Measurements from ENCODE around the gene ARMC12.

Gene ARMC12

GRCh38 chr6:35750557-35750956 lies 13.7 kb downstream of the ARMC12 start:
- TF ChIP-seq EZH2 (IDR thresholded peaks at IDR 0.05; ENCODE audit: borderline replicate concordance, low read length) (no peak), CTCF (IDR thresholded peaks at IDR 0.05; ENCODE audit: low read length) (no peak)
- Histone ChIP-seq H3K27ac (ENCODE audit: low read depth, low read length, poor library complexity, severe bottlenecking) (no peak overlapping the region), H3K4me2 (ENCODE audit: low read length) (no peak overlapping the region), H3K4me1 (ENCODE audit: insufficient read depth, low read length, severe bottlenecking) (no peaks in the 10 kb centered on the region), H3K79me2 (ENCODE audit: insufficient read depth, low read length) (no peaks in the 10 kb centered on the region), H3F3A (ENCODE audit: insufficient read depth, low read length) (no peaks in the 10 kb centered on the region), H2AFZ (ENCODE audit: low read length) (no peak overlapping the region), H4K20me1 (ENCODE audit: insufficient read depth, low read length) (no peaks in the 10 kb centered on the region), H3K9ac (ENCODE audit: low read length) (no peak overlapping the region), H3K9me2 (ENCODE audit: low read depth, low read length) (no peaks in the 10 kb centered on the region), H3K9me3 (ENCODE audit: low read length) (0 out of 2 replicates have a peak, but pooled peaks cover 6% of the 10 kb centered on the region), H3K27me3 (ENCODE audit: insufficient read depth, low read length) (peaks cover 6% of the 10 kb centered on the region; the same call in 1 of the 2 replicates), H3K36me3 (ENCODE audit: insufficient read depth, low read length) (peaks cover 5% of the 10 kb centered on the region; the same call in 1 of the 2 replicates), H3K4me3 (ENCODE audit: low read depth, low read length, poor library complexity, severe bottlenecking) (no peak overlapping the region)

GRCh38 chr6:35751594-35751993 lies 14.8 kb downstream of the ARMC12 start:
- H3K4me2 ChIP-seq (ENCODE audit: low read length) = no peak overlapping the region
- 0 out of 2 replicates have a peak, but pooled peaks cover 6% of the 10 kb centered on the region for H3K9me3 ChIP-seq (ENCODE audit: low read length)
- H2AFZ ChIP-seq (ENCODE audit: low read length) = no peak overlapping the region
- peaks cover 6% of the 10 kb centered on the region; the same call in 1 of the 2 replicates for H3K27me3 ChIP-seq (ENCODE audit: insufficient read depth, low read length)
- H3K27ac ChIP-seq (ENCODE audit: low read depth, low read length, poor library complexity, severe bottlenecking) = no peak overlapping the region
- H3K9ac ChIP-seq (ENCODE audit: low read length) = no peak overlapping the region
- H3K4me1 ChIP-seq (ENCODE audit: insufficient read depth, low read length, severe bottlenecking) = no peaks in the 10 kb centered on the region
- H3F3A ChIP-seq (ENCODE audit: insufficient read depth, low read length) = no peaks in the 10 kb centered on the region
- no peaks in the 10 kb centered on the region for H4K20me1 ChIP-seq (ENCODE audit: insufficient read depth, low read length)
- H3K79me2 ChIP-seq (ENCODE audit: insufficient read depth, low read length) = no peaks in the 10 kb centered on the region
- no peak for TF ChIP-seq CTCF (IDR thresholded peaks at IDR 0.05; ENCODE audit: low read length)
- TF ChIP-seq EZH2 (IDR thresholded peaks at IDR 0.05; ENCODE audit: borderline replicate concordance, low read length) = no peak
- peaks cover 5% of the 10 kb centered on the region; the same call in 1 of the 2 replicates for H3K36me3 ChIP-seq (ENCODE audit: insufficient read depth, low read length)
- H3K9me2 ChIP-seq (ENCODE audit: low read depth, low read length) = no peaks in the 10 kb centered on the region
- H3K4me3 ChIP-seq (ENCODE audit: low read depth, low read length, poor library complexity, severe bottlenecking) = no peak overlapping the region

- Histone ChIP-seq H3F3A (ENCODE audit: insufficient read depth, low read length) (no peaks in the 10 kb centered on the region), H3K4me2 (ENCODE audit: low read length) (no peak overlapping the region), H3K9me2 (ENCODE audit: low read depth, low read length) (no peaks in the 10 kb centered on the region), H3K27me3 (ENCODE audit: insufficient read depth, low read length) (peaks cover 6% of the 10 kb centered on the region; the same call in 1 of the 2 replicates), H3K9ac (ENCODE audit: low read length) (no peak overlapping the region), H4K20me1 (ENCODE audit: insufficient read depth, low read length) (no peaks in the 10 kb centered on the region), H3K27ac (ENCODE audit: low read depth, low read length, poor library complexity, severe bottlenecking) (no peak overlapping the region), H3K4me3 (ENCODE audit: low read depth, low read length, poor library complexity, severe bottlenecking) (no peak overlapping the region), H3K79me2 (ENCODE audit: insufficient read depth, low read length) (no peaks in the 10 kb centered on the region), H3K4me1 (ENCODE audit: insufficient read depth, low read length, severe bottlenecking) (no peaks in the 10 kb centered on the region), H2AFZ (ENCODE audit: low read length) (no peak overlapping the region), H3K36me3 (ENCODE audit: insufficient read depth, low read length) (peaks cover 5% of the 10 kb centered on the region; the same call in 1 of the 2 replicates), H3K9me3 (ENCODE audit: low read length) (0 out of 2 replicates have a peak, but pooled peaks cover 6% of the 10 kb centered on the region)
- no peak for TF ChIP-seq CTCF (IDR thresholded peaks at IDR 0.05; ENCODE audit: low read length)
- no peak for TF ChIP-seq EZH2 (IDR thresholded peaks at IDR 0.05; ENCODE audit: borderline replicate concordance, low read length)
These were observed 15.5 kb downstream of the ARMC12 start for GRCh38 chr6:35752330-35752729.
